ENCODE data around the gene PDZD4. TPM values are rescaled to one million over a fixed set of nuclear protein-coding genes. Genes with fewer than 3 reads are reported as not detected.

Gene PDZD4
- total RNA-seq (2014; rRNA removed; shearing (Covaris generic)), result 1.5 TPM in 1 of 2 replicates, not detected in the other
- not detected in 2 replicates for polyA plus RNA-seq (2016; fragmentation: Nextera tagmentation; extraction: Ambion mirVana)

GRCh38 chrX:153829799-153830639, at the start of gene PDZD4:
PDZD4 (minus strand) TSS chrX:153830544; CDS start chrX:153830298, 246 bp downstream.
- peak; percentile 90 for TF ChIP-seq EZH2 (IDR thresholded peaks at IDR 0.05; ENCODE audit: insufficient read depth, poor library complexity, severe bottlenecking)
- TF ChIP-seq EZH2phosphoT487 (IDR thresholded peaks at IDR 0.05; ENCODE audit: insufficient read depth, low read depth), result peak; percentile 56; the same call in 1 of the 2 replicates
- Histone ChIP-seq H3F3A (ENCODE audit: insufficient read depth) (no peaks in the 10 kb centered on the region), H3K36me3 (ENCODE audit: low read depth) (no peaks in the 10 kb centered on the region), H3K4me1 (ENCODE audit: insufficient read depth) (no peaks in the 10 kb centered on the region), H3K9me3 (ENCODE audit: low read depth) (no peaks in the 10 kb centered on the region), H4K20me1 (ENCODE audit: insufficient read depth) (no peaks in the 10 kb centered on the region), H2AFZ (no peak within 1 kb of the TSS), H3K9ac (no peak within 1 kb of the TSS), H3K4me3 (0 out of 2 replicates have a peak within 1 kb of the TSS, but pooled peaks have one; percentile 29), H3K9me2 (ENCODE audit: insufficient read depth) (no peaks in the 10 kb centered on the region), H3K79me2 (ENCODE audit: insufficient read depth) (no peaks in the 10 kb centered on the region), H3K27me3 (replicated peaks; ENCODE audit: insufficient read depth) (no peaks in the 10 kb centered on the region; the same call in 1 of the 2 replicates), H3K27ac (no peak within 1 kb of the TSS), H3K4me2 (ENCODE audit: unreplicated experiment) (no peak within 1 kb of the TSS)
- WGBS, 2 experiments (ENCODE audit: low coverage in 1 of 2, low lambda C conversion rate in 2 of 2, missing lambda C conversion rate in 2 of 2), result 0 to 3% methylated on average over 10 to 24 of the region's 97 CpGs
- in situ Hi-C loops (cut with MboI), result no loop called here
- DNase-seq, result peak; percentile 9

GRCh38 chrX:153879741-153880439, 49.5 kb upstream of the PDZD4 start:
- no peaks in the 10 kb centered on the region for H3F3A ChIP-seq (ENCODE audit: insufficient read depth)
- H3K27me3 ChIP-seq (replicated peaks; ENCODE audit: insufficient read depth), result no peaks in the 10 kb centered on the region; the same call in 1 of the 2 replicates
- WGBS, 2 experiments (ENCODE audit: low coverage in 1 of 2, low lambda C conversion rate in 2 of 2, missing lambda C conversion rate in 2 of 2), result 12 to 49% methylated on average over 6 to 9 of the region's 12 CpGs
- no peaks in the 10 kb centered on the region for H3K9me3 ChIP-seq (ENCODE audit: low read depth)
- no peaks in the 10 kb centered on the region for H3K4me1 ChIP-seq (ENCODE audit: insufficient read depth)
- H3K27ac ChIP-seq, result no peak overlapping the region
- H3K4me2 ChIP-seq (ENCODE audit: unreplicated experiment), result no peak overlapping the region
- no peak overlapping the region for H3K4me3 ChIP-seq
- H3K36me3 ChIP-seq (ENCODE audit: low read depth), result no peaks in the 10 kb centered on the region
- no peak overlapping the region for H2AFZ ChIP-seq
- in situ Hi-C loops (cut with MboI), result no loop called here
- DNase-seq, result no peak
- H3K9me2 ChIP-seq (ENCODE audit: insufficient read depth), result no peaks in the 10 kb centered on the region
- no peaks in the 10 kb centered on the region for H3K79me2 ChIP-seq (ENCODE audit: insufficient read depth)
- no peak for TF ChIP-seq EZH2phosphoT487 (IDR thresholded peaks at IDR 0.05; ENCODE audit: insufficient read depth, low read depth)
- no peak for TF ChIP-seq EZH2 (IDR thresholded peaks at IDR 0.05; ENCODE audit: insufficient read depth, poor library complexity, severe bottlenecking)
- no peaks in the 10 kb centered on the region for H4K20me1 ChIP-seq (ENCODE audit: insufficient read depth)
- H3K9ac ChIP-seq, result no peak overlapping the region

GRCh38 chrX:153878969-153879653, 48.8 kb upstream of the PDZD4 start:
- H3F3A ChIP-seq (ENCODE audit: insufficient read depth), result no peaks in the 10 kb centered on the region
- WGBS, 2 experiments (ENCODE audit: low coverage in 1 of 2, low lambda C conversion rate in 2 of 2, missing lambda C conversion rate in 2 of 2), result 2 to 20% methylated on average over 2 to 27 of the region's 28 CpGs
- no peaks in the 10 kb centered on the region for H4K20me1 ChIP-seq (ENCODE audit: insufficient read depth)
- H3K4me1 ChIP-seq (ENCODE audit: insufficient read depth), result no peaks in the 10 kb centered on the region
- H3K9me2 ChIP-seq (ENCODE audit: insufficient read depth), result no peaks in the 10 kb centered on the region
- H3K27me3 ChIP-seq (replicated peaks; ENCODE audit: insufficient read depth), result no peaks in the 10 kb centered on the region; the same call in 1 of the 2 replicates
- no peak for DNase-seq
- H2AFZ ChIP-seq, result no peak overlapping the region
- in situ Hi-C loops (cut with MboI), result no loop called here
- TF ChIP-seq EZH2 (IDR thresholded peaks at IDR 0.05; ENCODE audit: insufficient read depth, poor library complexity, severe bottlenecking) (no peak), EZH2phosphoT487 (IDR thresholded peaks at IDR 0.05; ENCODE audit: insufficient read depth, low read depth) (no peak)
- H3K4me2 ChIP-seq (ENCODE audit: unreplicated experiment), result no peak overlapping the region
- H3K4me3 ChIP-seq, result no peak overlapping the region
- H3K79me2 ChIP-seq (ENCODE audit: insufficient read depth), result no peaks in the 10 kb centered on the region
- H3K36me3 ChIP-seq (ENCODE audit: low read depth), result no peaks in the 10 kb centered on the region
- no peak overlapping the region for H3K9ac ChIP-seq
- H3K27ac ChIP-seq, result no peak overlapping the region
- no peaks in the 10 kb centered on the region for H3K9me3 ChIP-seq (ENCODE audit: low read depth)

GRCh38 chrX:153878345-153878744, 48.0 kb upstream of the PDZD4 start:
- H3K36me3 ChIP-seq (ENCODE audit: low read depth), result no peaks in the 10 kb centered on the region
- no peaks in the 10 kb centered on the region for H3K79me2 ChIP-seq (ENCODE audit: insufficient read depth)
- H3K9ac ChIP-seq, result no peak overlapping the region
- no peaks in the 10 kb centered on the region for H3K9me3 ChIP-seq (ENCODE audit: low read depth)
- no peaks in the 10 kb centered on the region for H4K20me1 ChIP-seq (ENCODE audit: insufficient read depth)
- H3K27ac ChIP-seq, result no peak overlapping the region
- 13 to 22% methylated on average over 3 to 5 of the region's 5 CpGs for WGBS, 2 experiments (ENCODE audit: low coverage in 1 of 2, low lambda C conversion rate in 2 of 2, missing lambda C conversion rate in 2 of 2)
- in situ Hi-C loops (cut with MboI), result no loop called here
- no peaks in the 10 kb centered on the region for H3K27me3 ChIP-seq (replicated peaks; ENCODE audit: insufficient read depth)
- no peaks in the 10 kb centered on the region for H3F3A ChIP-seq (ENCODE audit: insufficient read depth)
- H3K4me2 ChIP-seq (ENCODE audit: unreplicated experiment), result no peak overlapping the region
- H2AFZ ChIP-seq, result no peak overlapping the region
- H3K9me2 ChIP-seq (ENCODE audit: insufficient read depth), result no peaks in the 10 kb centered on the region
- TF ChIP-seq EZH2phosphoT487 (IDR thresholded peaks at IDR 0.05; ENCODE audit: insufficient read depth, low read depth), result no peak
- TF ChIP-seq EZH2 (IDR thresholded peaks at IDR 0.05; ENCODE audit: insufficient read depth, poor library complexity, severe bottlenecking), result no peak
- no peaks in the 10 kb centered on the region for H3K4me1 ChIP-seq (ENCODE audit: insufficient read depth)
- no peak overlapping the region for H3K4me3 ChIP-seq
- DNase-seq, result no peak

Data from GM23248 (cell line).